Measurements from ENCODE around the gene MYOG. TPM values are rescaled to one million over a fixed set of nuclear protein-coding genes. Genes with fewer than 3 reads are reported as not detected.

The MYOG gene
- polyA plus RNA-seq, 1 donor (not counting 4 experiments of a cell fraction or from before 2014, with no cell fraction given), result not detected

GRCh38 chr1:203063287-203063686 is 22.5 kb downstream of the MYOG start:
- TF ChIP-seq EZH2 (IDR thresholded peaks at IDR 0.05; ENCODE audit: low read length), result no peak
- TF ChIP-seq, protein P1, sequence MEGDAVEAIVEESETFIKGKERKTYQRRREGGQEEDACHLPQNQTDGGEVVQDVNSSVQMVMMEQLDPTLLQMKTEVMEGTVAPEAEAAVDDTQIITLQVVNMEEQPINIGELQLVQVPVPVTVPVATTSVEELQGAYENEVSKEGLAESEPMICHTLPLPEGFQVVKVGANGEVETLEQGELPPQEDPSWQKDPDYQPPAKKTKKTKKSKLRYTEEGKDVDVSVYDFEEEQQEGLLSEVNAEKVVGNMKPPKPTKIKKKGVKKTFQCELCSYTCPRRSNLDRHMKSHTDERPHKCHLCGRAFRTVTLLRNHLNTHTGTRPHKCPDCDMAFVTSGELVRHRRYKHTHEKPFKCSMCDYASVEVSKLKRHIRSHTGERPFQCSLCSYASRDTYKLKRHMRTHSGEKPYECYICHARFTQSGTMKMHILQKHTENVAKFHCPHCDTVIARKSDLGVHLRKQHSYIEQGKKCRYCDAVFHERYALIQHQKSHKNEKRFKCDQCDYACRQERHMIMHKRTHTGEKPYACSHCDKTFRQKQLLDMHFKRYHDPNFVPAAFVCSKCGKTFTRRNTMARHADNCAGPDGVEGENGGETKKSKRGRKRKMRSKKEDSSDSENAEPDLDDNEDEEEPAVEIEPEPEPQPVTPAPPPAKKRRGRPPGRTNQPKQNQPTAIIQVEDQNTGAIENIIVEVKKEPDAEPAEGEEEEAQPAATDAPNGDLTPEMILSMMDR (optimal IDR thresholded peaks at IDR 0.05 in 1 of 3, IDR thresholded peaks at IDR 0.05 in 1 of 3, conservative IDR thresholded peaks at IDR 0.05 in 1 of 3; ENCODE audit: extremely low read depth in 1 of 3, insufficient read depth in 2 of 3, low read length in 3 of 3), result no peak
- no peak for FAIRE-seq

DNA sequence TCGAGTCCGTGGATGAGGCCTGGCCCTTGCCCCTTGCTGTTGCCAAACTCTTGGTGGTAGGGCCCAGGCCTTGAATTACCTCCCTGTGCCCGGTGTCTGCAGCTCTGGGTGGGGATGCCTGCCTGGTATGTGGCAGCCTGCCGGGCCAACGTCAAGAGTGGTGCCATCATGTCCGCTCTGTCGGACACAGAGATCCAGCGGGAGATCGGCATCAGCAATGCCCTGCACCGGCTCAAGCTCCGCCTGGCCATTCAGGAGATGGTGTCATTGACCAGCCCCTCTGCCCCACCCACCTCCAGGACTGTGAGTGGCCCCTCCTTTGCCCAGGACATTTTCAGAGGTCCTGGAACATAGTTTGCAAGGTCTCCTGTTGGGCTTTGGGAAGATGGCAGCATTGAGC is 25.7 kb downstream of the MYOG start:
- no peak for FAIRE-seq
- Histone ChIP-seq H3K27ac (ENCODE audit: control insufficient read depth, insufficient read depth, low read length) (no peak overlapping the region), H3K36me3 (ENCODE audit: control insufficient read depth in 2 of 2, extremely low read depth in 1 of 2, insufficient read depth in 2 of 2, low read length in 2 of 2) (peaks cover 0 to 1% of the 10 kb centered on the region in 2 experiments), H3K4me1 (ENCODE audit: control insufficient read depth, extremely low read depth, insufficient read depth, low read length) (no peaks in the 10 kb centered on the region), H3K4me2 (ENCODE audit: control insufficient read depth, extremely low read depth, insufficient read depth, low read depth, low read length) (no peak overlapping the region), H3K4me3 (ENCODE audit: control insufficient read depth in 2 of 3, extremely low read depth in 1 of 3, insufficient read depth in 2 of 3, low read depth in 1 of 3, low read length in 3 of 3) (no peak overlapping the region), H3K9me1 (ENCODE audit: control insufficient read depth, extremely low read depth, insufficient read depth, low read length) (no peaks in the 10 kb centered on the region), H3K9ac (ENCODE audit: control insufficient read depth, extremely low read depth, insufficient read depth, low read length) (no peak overlapping the region), H3K27me3 (ENCODE audit: control insufficient read depth, extremely low read depth, insufficient read depth, low read length) (peaks cover 33% of the 10 kb centered on the region), H3K79me2 (ENCODE audit: control insufficient read depth, insufficient read depth, low read length) (no peaks in the 10 kb centered on the region), H3K9me3 (ENCODE audit: control insufficient read depth, low read depth, low read length) (no peaks in the 10 kb centered on the region), H4K20me1 (ENCODE audit: control insufficient read depth, extremely low read depth, insufficient read depth, low read length) (no peaks in the 10 kb centered on the region), H2AFZ (ENCODE audit: control insufficient read depth, low read length) (no peak overlapping the region)
- TF ChIP-seq, protein P1 (optimal IDR thresholded peaks at IDR 0.05 in 1 of 3, IDR thresholded peaks at IDR 0.05 in 1 of 3, conservative IDR thresholded peaks at IDR 0.05 in 1 of 3; ENCODE audit: extremely low read depth in 1 of 3, insufficient read depth in 2 of 3, low read length in 3 of 3), result no peak
- TF ChIP-seq EZH2 (IDR thresholded peaks at IDR 0.05; ENCODE audit: low read length), result no peak
- DNase-seq (ENCODE audit: low read depth, low spot score), result no peak
- dilution Hi-C loops (cut with MboI; ENCODE audit: extremely low pct_ligation_motif_present, low sequenced_read_pairs), result no loop called here

More at GRCh38 chr1:203063287-203063686, 22.5 kb downstream of the MYOG start:
- Histone ChIP-seq H3K27ac (ENCODE audit: control insufficient read depth, insufficient read depth, low read length) (no peak overlapping the region), H3K9me3 (ENCODE audit: control insufficient read depth, low read depth, low read length) (no peaks in the 10 kb centered on the region), H3K79me2 (ENCODE audit: control insufficient read depth, insufficient read depth, low read length) (no peaks in the 10 kb centered on the region), H3K36me3 (ENCODE audit: control insufficient read depth in 2 of 2, extremely low read depth in 1 of 2, insufficient read depth in 2 of 2, low read length in 2 of 2) (no peaks in the 10 kb centered on the region), H3K4me3 (ENCODE audit: control insufficient read depth in 2 of 3, extremely low read depth in 1 of 3, insufficient read depth in 2 of 3, low read depth in 1 of 3, low read length in 3 of 3) (no peak overlapping the region), H3K9ac (ENCODE audit: control insufficient read depth, extremely low read depth, insufficient read depth, low read length) (no peak overlapping the region), H2AFZ (ENCODE audit: control insufficient read depth, low read length) (no peak overlapping the region), H4K20me1 (ENCODE audit: control insufficient read depth, extremely low read depth, insufficient read depth, low read length) (no peaks in the 10 kb centered on the region), H3K9me1 (ENCODE audit: control insufficient read depth, extremely low read depth, insufficient read depth, low read length) (no peaks in the 10 kb centered on the region), H3K4me1 (ENCODE audit: control insufficient read depth, extremely low read depth, insufficient read depth, low read length) (no peaks in the 10 kb centered on the region), H3K27me3 (ENCODE audit: control insufficient read depth, extremely low read depth, insufficient read depth, low read length) (peaks cover 27% of the 10 kb centered on the region), H3K4me2 (ENCODE audit: control insufficient read depth, extremely low read depth, insufficient read depth, low read depth, low read length) (no peak overlapping the region)
- no peak for DNase-seq (ENCODE audit: low read depth, low spot score)
- dilution Hi-C loops (cut with MboI; ENCODE audit: extremely low pct_ligation_motif_present, low sequenced_read_pairs), result no loop called here
